Fibroblast of peridontal ligament (primary cell): ENCODE measurements around the gene RUSC1.
A peak's percentile ranks its signal among the peaks of the same experiment; 100 is the strongest.

Source experiments
- DNase-seq: peaks from one replicate; pipeline ENCODE4 v3.0.0-alpha.2; 2010; ENCODE audit errors: extremely low read depth

RUSC1 gene

GRCh38 chr1:155294520-155295182 lies 26.0 kb upstream of the RUSC1 start:
- no peak for DNase-seq

GRCh38 chr1:155295183-155295941 lies 25.3 kb upstream of the RUSC1 start:
- DNase-seq: no peak

DNA sequence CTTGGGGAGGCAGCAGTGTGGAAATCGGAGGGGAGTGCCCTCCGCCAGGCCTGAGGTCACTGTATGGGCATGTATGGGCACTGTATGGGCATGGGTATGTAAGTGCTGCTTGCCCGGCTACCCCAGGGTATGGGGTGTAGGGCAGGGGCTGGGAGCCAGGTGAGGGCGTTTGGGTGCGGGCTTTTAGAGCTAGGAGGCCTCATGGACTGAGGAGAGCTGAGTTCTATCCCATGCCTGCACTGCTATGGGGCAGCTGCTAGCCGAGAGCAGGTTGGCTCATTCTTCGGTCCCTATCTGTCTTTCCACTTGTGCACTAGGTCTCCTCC lies 24.8 kb upstream of the RUSC1 start:
- DNase-seq: no peak

DNA sequence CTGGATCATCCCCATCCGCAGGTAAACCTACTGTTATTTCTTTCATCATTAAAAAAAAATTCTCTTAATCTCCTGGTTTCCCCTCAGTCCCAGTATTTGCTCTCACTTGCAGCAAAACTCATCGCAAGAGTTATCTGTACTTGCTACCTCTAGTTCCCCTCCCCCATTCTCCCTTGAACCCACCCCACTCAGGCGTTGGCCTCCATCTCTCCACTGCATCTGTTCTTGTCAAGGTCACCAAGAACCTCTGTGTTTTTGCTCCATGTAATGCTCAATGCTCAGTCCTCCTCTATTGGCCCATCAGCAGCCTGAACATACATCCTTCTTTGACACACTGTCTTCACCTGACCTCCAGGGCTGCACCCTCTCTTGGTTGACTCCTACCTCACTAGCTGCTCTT lies 24.0 kb upstream of the RUSC1 start:
- no peak for DNase-seq

- DNase-seq: no peak
Measured at GRCh38 chr1:155297384-155297783, 23.3 kb upstream of the RUSC1 start.

DNA sequence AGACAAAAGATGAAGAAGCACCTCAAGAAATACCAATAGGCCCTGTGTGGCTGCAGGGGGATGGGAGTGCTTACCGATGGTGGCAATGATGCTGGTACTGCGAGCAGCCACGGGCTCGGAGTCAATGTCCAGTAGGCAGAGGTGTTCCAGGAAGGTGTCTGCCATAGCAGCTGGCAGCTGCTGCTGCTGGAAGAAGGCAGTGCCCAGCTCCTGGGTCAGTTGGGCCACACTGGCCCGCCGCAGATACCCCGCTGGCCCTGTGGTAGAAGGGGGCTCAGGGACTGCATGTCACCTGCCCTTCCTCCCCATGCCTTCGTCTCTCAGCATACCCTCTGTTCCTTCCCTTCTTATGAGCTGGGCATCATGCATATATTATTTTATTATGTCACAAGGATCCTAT lies 20.7 kb upstream of the RUSC1 start:
- no peak for DNase-seq

DNA sequence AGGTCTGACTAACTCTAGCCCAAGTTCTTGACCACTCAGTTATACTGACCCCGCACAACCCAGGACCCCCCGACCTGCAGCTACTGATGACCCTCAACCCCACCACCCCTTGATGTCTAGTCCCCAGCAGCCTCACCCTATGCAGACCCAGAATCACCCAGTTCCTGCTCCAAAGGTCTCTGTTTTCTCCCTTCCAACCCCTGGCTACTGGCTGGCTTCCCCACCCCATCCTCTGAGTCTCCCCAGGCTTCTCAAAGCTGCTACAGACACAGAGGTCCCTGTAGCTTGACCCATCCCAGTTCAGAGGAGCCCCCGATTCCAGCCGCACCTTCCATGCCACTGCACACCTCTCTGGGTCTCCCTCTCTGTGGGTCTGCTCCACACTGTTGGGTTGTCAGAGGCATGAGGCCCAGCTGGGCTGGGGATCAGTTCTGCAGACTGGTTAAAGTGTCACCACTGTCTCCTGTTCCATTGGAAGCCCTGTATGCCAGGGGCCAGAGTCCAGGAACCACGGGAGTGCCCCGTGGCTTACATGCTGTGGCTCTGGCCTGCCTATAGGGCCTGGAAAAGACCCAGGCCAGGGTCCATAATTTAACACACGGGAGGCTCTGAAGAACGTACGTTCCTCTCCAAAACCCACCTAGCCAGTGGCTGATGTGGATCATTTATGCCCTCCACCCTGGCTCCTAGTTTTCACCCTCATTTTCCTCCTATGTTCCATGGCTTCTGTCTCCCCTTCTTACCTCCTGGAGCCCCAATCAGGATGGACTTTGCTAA lies 20.0 kb upstream of the RUSC1 start:
- DNase-seq: no peak

DNA sequence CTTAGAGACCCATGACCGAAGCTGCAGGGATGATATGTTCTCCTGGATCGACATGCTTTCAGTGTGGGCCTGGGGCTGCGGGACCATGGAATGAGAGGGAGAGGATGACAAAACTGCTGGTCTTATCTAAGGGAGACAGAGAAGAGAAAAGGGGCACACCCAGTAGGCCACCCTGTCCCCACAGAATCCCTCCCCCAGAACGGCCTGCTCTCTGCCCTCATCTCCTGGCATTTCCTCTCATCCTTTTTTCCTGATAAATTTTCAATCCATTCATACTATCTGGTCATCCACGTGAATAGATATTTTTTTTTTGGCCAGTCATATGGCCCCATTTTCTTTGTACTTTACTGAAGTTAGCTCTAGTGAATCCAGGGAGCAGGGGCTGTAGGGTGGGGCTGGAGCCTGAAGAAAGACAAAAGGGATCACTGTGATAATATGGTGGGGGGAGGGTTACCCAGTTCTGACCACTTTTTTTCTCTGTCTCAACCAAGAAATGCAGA lies 19.3 kb upstream of the RUSC1 start, which contains the start of gene PKLR:
Gene PKLR (minus strand): TSS at position 97 of the 500 bp plus-strand sequence. CDS start 43 bp downstream, at position 54.
- no peak for DNase-seq

GRCh38 chr1:155304558-155305063 lies 16.1 kb upstream of the RUSC1 start:
- no peak for DNase-seq

GRCh38 chr1:155305881-155306391 lies 14.8 kb upstream of the RUSC1 start:
- peak; percentile 51 for DNase-seq

GRCh38 chr1:155307247-155307740 lies 13.4 kb upstream of the RUSC1 start:
- DNase-seq: peak; percentile 74

DNA sequence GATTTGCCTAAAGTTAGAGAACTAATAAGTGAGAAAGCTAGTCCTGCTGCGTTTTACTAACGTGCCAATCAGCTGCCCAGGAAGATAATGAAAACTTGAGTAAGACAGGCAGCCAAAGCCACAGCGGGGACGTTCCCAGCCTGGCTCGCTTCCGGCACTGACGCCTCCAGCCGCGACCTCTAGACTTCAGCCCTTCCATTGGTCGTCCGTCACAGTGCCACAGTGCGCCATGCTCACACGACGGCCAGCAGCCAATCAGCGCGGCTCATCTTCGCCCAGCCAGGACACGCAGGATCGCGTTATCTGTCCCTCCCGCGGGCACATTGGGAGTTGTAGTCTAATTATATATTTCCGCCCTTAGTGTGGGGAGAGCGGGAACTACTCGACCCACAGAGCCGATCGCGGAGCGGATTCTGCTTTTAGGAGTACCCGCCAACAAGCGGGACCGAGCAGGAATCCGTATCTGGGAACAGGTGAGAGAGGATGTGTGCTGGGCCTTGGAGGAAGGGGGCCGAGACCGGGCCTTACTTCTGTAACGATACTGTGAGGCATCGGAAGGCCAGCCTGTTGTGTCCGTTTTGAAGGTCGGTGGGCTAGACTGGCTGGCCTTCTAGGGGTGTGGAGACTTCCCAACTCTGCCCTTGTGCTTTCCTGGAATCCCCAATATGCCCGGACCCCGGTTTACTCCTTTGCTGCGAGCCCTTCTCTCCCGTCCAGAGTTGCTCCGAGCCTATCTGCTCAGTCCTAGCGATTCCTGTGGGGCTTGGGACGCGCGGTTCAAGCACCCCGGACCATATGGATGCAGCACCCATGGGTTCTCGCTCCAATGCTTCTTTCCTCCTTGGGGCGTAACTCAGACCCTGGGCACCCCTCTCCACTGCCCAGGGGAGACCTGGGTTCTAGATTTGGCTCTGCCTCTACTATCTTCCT lies 11.9 kb upstream of the RUSC1 start, which contains the start of gene FDPS:
Gene FDPS (plus strand): TSS at position 374 of the 930 bp plus-strand sequence. CDS start 924 bp downstream, outside the sequence.
- DNase-seq: peak; percentile 99

DNA sequence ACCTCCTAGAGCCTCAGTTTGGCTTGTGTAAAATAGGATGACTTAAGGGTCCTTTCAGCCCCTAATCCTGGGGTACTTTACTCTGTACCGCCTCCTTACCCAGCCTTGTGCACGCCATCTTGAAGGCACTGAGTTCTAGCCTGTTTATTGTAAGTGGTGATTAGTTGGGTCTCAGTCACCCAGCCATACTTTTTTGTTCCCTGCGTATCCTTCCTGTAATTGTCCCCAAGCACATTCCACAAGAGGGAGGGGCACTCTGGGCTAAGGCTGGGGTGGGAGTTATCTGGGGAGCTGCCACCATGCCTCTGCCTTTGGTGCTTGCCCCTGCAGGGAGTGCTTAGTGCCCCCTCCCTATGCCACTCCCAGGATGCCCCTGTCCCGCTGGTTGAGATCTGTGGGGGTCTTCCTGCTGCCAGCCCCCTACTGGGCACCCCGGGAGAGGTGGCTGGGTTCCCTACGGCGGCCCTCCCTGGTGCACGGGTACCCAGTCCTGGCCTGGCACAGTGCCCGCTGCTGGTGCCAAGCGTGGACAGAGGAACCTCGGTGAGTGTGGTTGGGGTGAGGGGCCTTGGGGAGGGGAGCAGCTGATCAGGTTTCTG lies 11.2 kb upstream of the RUSC1 start:
- DNase-seq: no peak

DNA sequence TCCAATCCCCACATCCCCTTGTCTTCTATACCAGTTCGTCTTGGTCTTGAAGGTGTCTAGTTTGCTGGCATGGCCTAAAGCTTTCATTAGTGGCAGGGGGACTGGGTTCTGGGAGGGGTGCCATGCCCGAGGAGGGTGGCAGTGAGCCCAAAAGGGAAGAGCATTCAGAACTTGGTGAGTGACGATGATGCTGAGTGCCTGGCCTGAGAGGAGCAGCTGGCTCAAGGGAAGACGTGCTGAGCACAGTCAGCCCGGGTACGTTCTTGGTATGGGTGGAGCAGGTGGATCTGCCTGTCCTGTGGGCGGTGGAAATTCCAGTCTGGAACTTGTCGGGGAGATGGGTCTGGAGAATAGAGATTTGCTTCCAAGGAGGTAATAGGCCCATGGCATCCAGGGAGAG lies 7.4 kb upstream of the RUSC1 start:
- no peak for DNase-seq

DNA sequence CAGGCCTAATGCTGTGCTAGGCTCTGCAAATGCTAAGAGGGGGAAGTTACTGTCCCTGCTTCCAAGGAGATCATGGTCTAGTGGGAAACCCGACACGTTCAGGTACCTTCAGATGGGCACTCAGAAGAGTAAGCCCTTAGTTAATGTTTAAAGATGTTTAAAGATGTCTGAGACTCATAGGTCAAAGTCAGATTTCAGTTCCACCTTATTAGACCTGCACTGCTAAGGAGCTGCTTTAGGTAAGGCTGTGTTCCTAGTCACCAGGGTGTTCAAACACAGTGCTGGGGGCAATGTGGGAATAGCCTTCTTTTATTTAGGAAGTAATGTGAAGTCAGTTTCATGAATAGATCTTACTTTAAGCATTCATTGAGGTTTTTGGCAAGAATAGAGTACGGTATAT lies 3.8 kb upstream of the RUSC1 start:
- no peak for DNase-seq

GRCh38 chr1:155318082-155318481 lies 2.6 kb upstream of the RUSC1 start:
- no peak for DNase-seq

GRCh38 chr1:155319536-155319935 lies 1.2 kb upstream of the RUSC1 start:
- no peak for DNase-seq

- DNase-seq: no peak
Measured at GRCh38 chr1:155320252-155320651, 442 bp upstream of the RUSC1 start.

GRCh38 chr1:155321639-155322503 lies 1.2 kb downstream of the RUSC1 start:
- no peak for DNase-seq
